Right lobe of liver (tissue), 4 donors: Measurements from ENCODE around the gene COL28A1.

Experiments used
- POLR2A ChIP-seq: fragments of 450-650 bp; IDR thresholded peaks from one replicate; pipeline ENCODE4 v1.6.1; 2017; ENCODE audit warnings: antibody characterized with exemption, mild to moderate bottlenecking
- TF ChIP-seq, protein P1 (sequence below), 4 donors: fragments of 200-600 bp in 3 of 4; fragments of 450-650 bp in 1 of 4; IDR thresholded peaks; one replicate each; pipeline versions ENCODE4 v1.5.1 to v1.8.0; 2016 to 2022; ENCODE audit warnings: antibody characterized with exemption in 4 of 4, mild to moderate bottlenecking in 2 of 4
- donor health status: DM: no; HTN: no; CAD: no.
- donor health status: DM: no; HTN: no; CAD: no.
- donor health status: DM: no; HTN: yes; CAD: no.

DNA sequence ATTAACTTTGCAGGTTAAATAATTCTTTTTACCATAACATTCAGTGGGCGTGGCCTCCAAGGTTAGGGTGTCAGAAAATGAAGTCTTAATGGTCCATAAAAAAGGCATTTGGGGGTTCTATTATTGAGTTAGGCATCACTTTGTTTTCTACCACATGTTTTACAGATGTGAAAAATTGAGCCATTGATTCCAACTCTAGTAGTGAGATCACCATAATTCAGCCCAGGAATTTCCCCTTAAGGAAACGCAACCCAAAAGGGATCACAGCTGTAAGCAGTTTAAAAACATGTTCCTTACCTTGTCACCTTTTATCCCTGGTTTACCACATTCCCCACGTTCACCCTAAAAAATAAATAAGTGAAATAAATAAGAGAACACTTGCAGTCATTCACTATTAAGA is 24.9 kb downstream of the COL28A1 start:
- no peak for TF ChIP-seq POLR2A
- TF ChIP-seq, protein P1, sequence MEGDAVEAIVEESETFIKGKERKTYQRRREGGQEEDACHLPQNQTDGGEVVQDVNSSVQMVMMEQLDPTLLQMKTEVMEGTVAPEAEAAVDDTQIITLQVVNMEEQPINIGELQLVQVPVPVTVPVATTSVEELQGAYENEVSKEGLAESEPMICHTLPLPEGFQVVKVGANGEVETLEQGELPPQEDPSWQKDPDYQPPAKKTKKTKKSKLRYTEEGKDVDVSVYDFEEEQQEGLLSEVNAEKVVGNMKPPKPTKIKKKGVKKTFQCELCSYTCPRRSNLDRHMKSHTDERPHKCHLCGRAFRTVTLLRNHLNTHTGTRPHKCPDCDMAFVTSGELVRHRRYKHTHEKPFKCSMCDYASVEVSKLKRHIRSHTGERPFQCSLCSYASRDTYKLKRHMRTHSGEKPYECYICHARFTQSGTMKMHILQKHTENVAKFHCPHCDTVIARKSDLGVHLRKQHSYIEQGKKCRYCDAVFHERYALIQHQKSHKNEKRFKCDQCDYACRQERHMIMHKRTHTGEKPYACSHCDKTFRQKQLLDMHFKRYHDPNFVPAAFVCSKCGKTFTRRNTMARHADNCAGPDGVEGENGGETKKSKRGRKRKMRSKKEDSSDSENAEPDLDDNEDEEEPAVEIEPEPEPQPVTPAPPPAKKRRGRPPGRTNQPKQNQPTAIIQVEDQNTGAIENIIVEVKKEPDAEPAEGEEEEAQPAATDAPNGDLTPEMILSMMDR (IDR thresholded peaks at IDR 0.05) = no peak
